Common myeloid progenitor, CD34-positive (primary cell): Measurements from ENCODE around the gene BRSK2.

Experiments
- CTCF ChIA-PET: fragments of 350-600 bp; sonication (Branson Sonifier 250); formaldehyde crosslinking; loops from one replicate; lab custom pipeline; 2021; ENCODE audit warnings: antibody characterized with exemption; lab: Charles Lee
- POLR2A ChIA-PET: fragments of 350-600 bp; sonication (Branson Sonifier 250); formaldehyde crosslinking; loops from one replicate; lab custom pipeline; 2021; ENCODE audit warnings: antibody characterized with exemption; lab: Charles Lee
- DNase-seq, 3 donors: peaks; one replicate each; pipeline versions ENCODE4 v3.0.0 to v3.0.0-alpha.2; 2013
- H3K27ac ChIP-seq, 2 experiments: 1 replicate in 1 of 2; 2 replicates in 1 of 2; pipeline ENCODE4 v1.7.0; 2013; ENCODE audit warnings: inconsistent platforms in 2 of 2, low read length in 2 of 2, mild to moderate bottlenecking in 2 of 2, low read depth in 1 of 2, moderate library complexity in 1 of 2; ENCODE audit not compliant: severe bottlenecking in 2 of 2, insufficient read depth in 1 of 2, poor library complexity in 1 of 2
- H3K27me3 ChIP-seq, 5 experiments: replicated peaks in 2 of 5; 1 replicate in 3 of 5; 2 replicates in 2 of 5; pipeline versions ENCODE4 v1.6.1 to v1.7.0; 2013; ENCODE audit warnings: low read length in 4 of 5, mild to moderate bottlenecking in 2 of 5, moderate library complexity in 2 of 5, inconsistent platforms in 1 of 5; ENCODE audit not compliant: insufficient read depth in 5 of 5, control insufficient read depth in 4 of 5
- H3K36me3 ChIP-seq, 4 experiments: 1 replicate in 2 of 4; 2 replicates in 2 of 4; pipeline versions ENCODE4 v1.6.1 to v1.7.0; 2013; ENCODE audit warnings: low read length in 3 of 4, control low read depth in 1 of 4, mild to moderate bottlenecking in 1 of 4; ENCODE audit not compliant: control insufficient read depth in 4 of 4, insufficient read depth in 4 of 4
- H3K4me1 ChIP-seq, 4 experiments: 1 replicate in 3 of 4; 2 replicates in 1 of 4; pipeline versions ENCODE4 v1.6.1 to v1.7.1; 2013; ENCODE audit warnings: low read length in 3 of 4, mild to moderate bottlenecking in 3 of 4, control low read depth in 1 of 4, inconsistent platforms in 1 of 4, moderate library complexity in 1 of 4; ENCODE audit not compliant: control insufficient read depth in 4 of 4, insufficient read depth in 4 of 4; ENCODE audit errors: control extremely low read depth in 1 of 4
- H3K4me3 ChIP-seq, 7 experiments: 1 replicate in 4 of 7; 2 replicates in 3 of 7; pipeline versions ENCODE4 v1.5.1 to v1.7.0; 2013; ENCODE audit warnings: mild to moderate bottlenecking in 7 of 7, low read length in 6 of 7, moderate library complexity in 6 of 7, inconsistent platforms in 2 of 7, low read depth in 2 of 7, control low read depth in 1 of 7; ENCODE audit not compliant: insufficient read depth in 4 of 7, control insufficient read depth in 1 of 7; ENCODE audit errors: extremely low read depth in 1 of 7
- H3K9me3 ChIP-seq, 5 experiments: 1 replicate in 4 of 5; 2 replicates in 1 of 5; pipeline versions ENCODE4 v1.6.1 to v1.7.1; 2013; ENCODE audit warnings: low read length in 4 of 5, mild to moderate bottlenecking in 2 of 5, inconsistent platforms in 1 of 5, low read depth in 1 of 5, moderate library complexity in 1 of 5; ENCODE audit not compliant: control insufficient read depth in 4 of 5, insufficient read depth in 2 of 5; ENCODE audit errors: control extremely low read depth in 1 of 5
- WGBS: methylation state at CpG from one replicate; pipeline ENCODE4 v1.1.5; 2013; ENCODE audit not compliant: insufficient coverage; 5-methylcytosine and 5-hydroxymethylcytosine counted together

The BRSK2 gene

DNA sequence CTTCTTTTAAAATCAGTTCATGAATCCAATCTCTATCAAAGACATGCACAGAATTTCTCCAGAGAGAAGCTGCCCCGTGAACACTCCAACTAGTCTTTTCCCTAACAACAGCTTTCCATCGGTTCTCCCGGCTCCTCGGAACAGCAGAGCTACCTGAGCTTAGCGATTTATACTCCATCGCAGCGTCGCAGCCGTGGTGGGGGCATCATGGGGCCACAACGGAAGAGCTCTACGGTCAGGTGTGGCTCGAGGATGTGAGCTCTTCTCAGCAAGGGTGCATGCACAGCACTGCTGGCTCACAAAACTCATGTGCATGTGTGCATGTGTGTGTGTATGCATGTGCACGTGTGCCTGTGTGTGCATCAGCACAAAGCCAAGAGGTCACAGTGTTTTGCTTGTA lies 108.5 kb downstream of the BRSK2 start:
- no peak for DNase-seq
- CTCF ChIA-PET: no interaction called here
- 97% methylated on average over 12 of the region's 13 CpGs for WGBS

DNA sequence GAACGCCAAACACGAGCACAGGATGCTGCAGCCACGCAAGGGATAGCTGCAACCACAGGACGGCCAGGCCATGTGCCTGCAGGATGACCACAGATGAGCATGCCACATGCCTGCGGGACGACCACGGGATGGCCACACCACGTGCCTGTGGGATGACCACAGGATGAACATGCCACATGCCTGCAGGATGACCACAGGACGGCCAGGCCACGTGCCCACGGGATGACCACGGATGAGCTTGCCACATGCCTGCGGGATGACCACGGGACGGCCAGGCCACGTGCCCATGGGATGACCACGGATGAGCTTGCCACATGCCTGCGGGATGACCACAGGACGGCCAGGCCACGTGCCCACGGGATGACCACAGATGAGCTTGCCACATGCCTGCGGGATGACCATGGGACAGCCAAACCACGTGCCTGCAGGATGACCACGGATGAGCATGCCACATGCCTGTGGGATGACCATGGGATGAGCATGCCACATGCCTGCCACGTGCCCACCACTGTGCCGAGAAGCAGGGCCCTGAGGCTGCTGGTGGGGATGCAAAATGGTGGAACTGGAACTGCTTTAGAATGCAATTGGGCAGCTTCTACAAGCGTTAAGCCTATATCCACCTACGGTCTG lies 109.6 kb downstream of the BRSK2 start:
- no peak overlapping the region for H3K27ac ChIP-seq
- POLR2A ChIA-PET: interaction anchor here (0.7 kb wide), 1 partner anchor 302 kb away, joined by 3 read pairs; no protein-coding TSS in a partner anchor

More for the DNA sequence above, 108.5 kb downstream of the BRSK2 start:
- POLR2A ChIA-PET: no interaction called here
- no peak overlapping the region for H3K27ac ChIP-seq
- no peaks in the 10 kb centered on the region for H3K27me3 ChIP-seq
- no peaks in the 10 kb centered on the region for H3K4me1 ChIP-seq
- H3K36me3 ChIP-seq: peaks cover 0 to 9% (median 4%) of the 10 kb centered on the region in 4 experiments
- H3K9me3 ChIP-seq: peaks cover 0 to 2% (median 0%) of the 10 kb centered on the region in 5 experiments
- H3K4me3 ChIP-seq: no peak overlapping the region

GRCh38 chr11:1499899-1500298 lies 110.2 kb downstream of the BRSK2 start:
- H3K4me1 ChIP-seq: no peaks in the 10 kb centered on the region
- 98% methylated on average over 14 of the region's 14 CpGs for WGBS
- H3K27ac ChIP-seq: no peak overlapping the region
- POLR2A ChIA-PET: no interaction called here
- DNase-seq: no peak
- H3K27me3 ChIP-seq: no peaks in the 10 kb centered on the region
- CTCF ChIA-PET: no interaction called here
- peaks cover 0 to 2% (median 0%) of the 10 kb centered on the region in 5 experiments for H3K9me3 ChIP-seq
- no peak overlapping the region for H3K4me3 ChIP-seq
- H3K36me3 ChIP-seq: peaks cover 0 to 9% (median 4%) of the 10 kb centered on the region in 4 experiments

More for the DNA sequence above, 109.6 kb downstream of the BRSK2 start:
- Histone ChIP-seq H3K4me1 (no peaks in the 10 kb centered on the region), H3K9me3 (peaks cover 0 to 2% (median 0%) of the 10 kb centered on the region in 5 experiments), H3K36me3 (peaks cover 0 to 9% (median 4%) of the 10 kb centered on the region in 4 experiments), H3K4me3 (no peak overlapping the region), H3K27me3 (no peaks in the 10 kb centered on the region)
- CTCF ChIA-PET: interaction anchor here (0.6 kb wide), 1 partner anchor 9 kb away, joined by 3 read pairs; no protein-coding TSS in a partner anchor
- no peak for DNase-seq
- WGBS: 92% methylated on average over 25 of the region's 28 CpGs

DNA sequence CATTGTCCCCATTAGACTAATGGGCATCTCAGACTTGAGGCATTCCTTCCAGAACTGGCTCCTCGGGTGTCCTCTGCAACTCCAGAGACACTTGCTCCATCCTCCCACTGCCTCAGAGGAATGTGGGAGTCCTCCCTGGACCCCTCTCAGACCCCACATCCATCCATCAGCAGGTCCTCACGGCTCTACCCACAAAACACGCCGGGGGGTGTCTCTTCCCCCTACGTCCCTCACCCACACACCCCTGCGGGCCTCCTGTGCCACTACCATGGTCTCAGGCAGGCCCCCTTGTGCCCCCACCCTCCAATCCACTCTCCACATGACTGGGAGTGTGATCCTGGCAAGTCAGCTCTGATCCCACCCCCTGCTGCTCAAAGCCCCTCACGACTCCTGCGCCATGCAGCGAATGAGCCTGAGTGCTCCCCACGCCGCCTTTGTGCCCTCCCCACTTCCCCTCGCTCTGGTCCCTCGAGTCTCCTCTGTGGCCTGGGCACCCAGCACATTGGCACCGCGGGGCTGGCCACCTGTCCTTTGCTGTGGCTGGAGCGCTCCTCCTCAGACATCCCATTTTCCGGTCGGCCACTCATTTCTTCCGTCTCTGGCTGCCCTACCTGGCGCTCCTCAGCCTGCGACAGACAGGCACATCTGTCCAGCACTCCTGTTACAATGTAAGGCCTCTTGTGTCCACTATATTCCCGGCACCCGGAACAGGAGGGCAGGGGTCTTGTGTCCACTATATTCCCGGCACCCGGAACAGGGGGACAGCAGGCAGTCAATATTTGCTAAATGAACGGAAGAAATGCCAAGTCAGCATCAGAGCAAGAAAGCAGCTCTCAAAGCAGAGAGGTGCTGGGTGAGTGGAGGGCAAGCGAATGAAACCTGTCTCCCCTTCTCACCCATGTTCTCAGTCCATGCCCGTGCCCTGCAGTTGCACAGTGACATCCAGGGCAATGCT lies 111.0 kb downstream of the BRSK2 start:
- CTCF ChIA-PET: no interaction called here
- Histone ChIP-seq H3K4me1 (no peaks in the 10 kb centered on the region), H3K27me3 (no peaks in the 10 kb centered on the region), H3K9me3 (peaks cover 0 to 2% (median 0%) of the 10 kb centered on the region in 5 experiments), H3K4me3 (no peak overlapping the region), H3K27ac (no peak overlapping the region), H3K36me3 (peaks cover 0 to 9% (median 4%) of the 10 kb centered on the region in 4 experiments)
- DNase-seq: no peak
- POLR2A ChIA-PET: no interaction called here
- WGBS: 95% methylated on average over 28 of the region's 28 CpGs

- no peaks in the 10 kb centered on the region for H3K27me3 ChIP-seq
- ChIA-PET POLR2A (no interaction called here), CTCF (interaction anchor here (1.3 kb wide), 1 partner anchor 14 kb away, joined by 3 read pairs; no protein-coding TSS in a partner anchor)
- no peak for DNase-seq
- H3K27ac ChIP-seq: no peak overlapping the region
- WGBS: 94% methylated on average over 24 of the region's 25 CpGs
- peaks cover 0 to 4% (median 2%) of the 10 kb centered on the region in 4 experiments for H3K4me1 ChIP-seq
- peaks cover 0 to 2% (median 0%) of the 10 kb centered on the region in 5 experiments for H3K9me3 ChIP-seq
- no peak overlapping the region for H3K4me3 ChIP-seq
- peaks cover 0 to 9% (median 4%) of the 10 kb centered on the region in 4 experiments for H3K36me3 ChIP-seq
These were observed 111.9 kb downstream of the BRSK2 start for GRCh38 chr11:1501421-1502167.

DNA sequence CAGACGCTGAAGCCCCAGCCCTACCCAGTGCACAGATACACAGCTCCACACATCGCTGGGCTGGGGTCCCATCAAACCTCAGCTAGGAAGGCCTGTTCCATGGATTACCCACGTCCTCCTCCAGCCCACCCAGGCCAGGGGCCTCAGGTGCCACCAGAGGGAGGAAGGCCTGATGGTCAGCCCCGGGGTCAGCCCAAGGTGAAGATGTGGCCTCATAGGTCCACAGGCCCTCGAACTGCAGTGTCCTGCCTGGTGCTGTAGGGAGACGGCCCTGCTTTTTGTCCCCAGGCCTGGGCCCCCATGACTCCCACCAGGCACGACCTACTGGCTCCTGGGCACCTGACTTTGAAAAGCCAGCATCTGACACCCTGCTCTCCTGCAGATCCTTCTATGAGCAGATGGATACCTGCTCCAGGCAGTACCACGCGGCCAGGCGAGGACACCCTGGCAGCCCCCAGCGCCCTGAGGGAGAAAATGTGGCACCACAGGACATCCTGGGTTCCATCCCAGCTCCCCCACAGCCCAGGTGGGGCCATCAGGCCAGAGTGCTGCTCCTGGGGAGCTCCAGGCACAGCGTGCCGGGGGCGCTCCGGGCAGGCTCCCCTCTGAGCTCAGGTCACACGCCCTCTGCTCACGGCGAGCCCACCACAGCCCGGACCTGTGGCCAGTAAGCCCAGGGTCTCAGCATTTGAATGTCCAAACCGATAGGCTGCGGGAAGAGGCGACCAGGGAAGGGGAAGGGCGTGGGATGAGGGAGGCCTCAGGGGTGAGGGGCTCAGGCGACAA lies 112.6 kb downstream of the BRSK2 start:
- Histone ChIP-seq H3K36me3 (peaks cover 0 to 9% (median 4%) of the 10 kb centered on the region in 4 experiments), H3K9me3 (peaks cover 0 to 2% (median 0%) of the 10 kb centered on the region in 5 experiments), H3K27ac (no peak overlapping the region), H3K27me3 (no peaks in the 10 kb centered on the region), H3K4me3 (no peak overlapping the region), H3K4me1 (peaks cover 0 to 12% (median 10%) of the 10 kb centered on the region in 4 experiments)
- ChIA-PET CTCF (interaction anchor here (1.3 kb wide), 1 partner anchor 13 kb away, joined by 3 read pairs; no protein-coding TSS in a partner anchor), POLR2A (no interaction called here)
- no peak for DNase-seq
- 96% methylated on average over 19 of the region's 24 CpGs for WGBS
